ENCODE results near the gene UHMK1. TPM values are rescaled to one million over a fixed set of nuclear protein-coding genes. Genes with fewer than 3 reads are reported as not detected.

Gene UHMK1, protein sequence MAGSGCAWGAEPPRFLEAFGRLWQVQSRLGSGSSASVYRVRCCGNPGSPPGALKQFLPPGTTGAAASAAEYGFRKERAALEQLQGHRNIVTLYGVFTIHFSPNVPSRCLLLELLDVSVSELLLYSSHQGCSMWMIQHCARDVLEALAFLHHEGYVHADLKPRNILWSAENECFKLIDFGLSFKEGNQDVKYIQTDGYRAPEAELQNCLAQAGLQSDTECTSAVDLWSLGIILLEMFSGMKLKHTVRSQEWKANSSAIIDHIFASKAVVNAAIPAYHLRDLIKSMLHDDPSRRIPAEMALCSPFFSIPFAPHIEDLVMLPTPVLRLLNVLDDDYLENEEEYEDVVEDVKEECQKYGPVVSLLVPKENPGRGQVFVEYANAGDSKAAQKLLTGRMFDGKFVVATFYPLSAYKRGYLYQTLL
- 46.7 and 49.5 TPM in 2 replicates for total RNA-seq (2014; rRNA removed; shearing (Covaris generic))

DNA sequence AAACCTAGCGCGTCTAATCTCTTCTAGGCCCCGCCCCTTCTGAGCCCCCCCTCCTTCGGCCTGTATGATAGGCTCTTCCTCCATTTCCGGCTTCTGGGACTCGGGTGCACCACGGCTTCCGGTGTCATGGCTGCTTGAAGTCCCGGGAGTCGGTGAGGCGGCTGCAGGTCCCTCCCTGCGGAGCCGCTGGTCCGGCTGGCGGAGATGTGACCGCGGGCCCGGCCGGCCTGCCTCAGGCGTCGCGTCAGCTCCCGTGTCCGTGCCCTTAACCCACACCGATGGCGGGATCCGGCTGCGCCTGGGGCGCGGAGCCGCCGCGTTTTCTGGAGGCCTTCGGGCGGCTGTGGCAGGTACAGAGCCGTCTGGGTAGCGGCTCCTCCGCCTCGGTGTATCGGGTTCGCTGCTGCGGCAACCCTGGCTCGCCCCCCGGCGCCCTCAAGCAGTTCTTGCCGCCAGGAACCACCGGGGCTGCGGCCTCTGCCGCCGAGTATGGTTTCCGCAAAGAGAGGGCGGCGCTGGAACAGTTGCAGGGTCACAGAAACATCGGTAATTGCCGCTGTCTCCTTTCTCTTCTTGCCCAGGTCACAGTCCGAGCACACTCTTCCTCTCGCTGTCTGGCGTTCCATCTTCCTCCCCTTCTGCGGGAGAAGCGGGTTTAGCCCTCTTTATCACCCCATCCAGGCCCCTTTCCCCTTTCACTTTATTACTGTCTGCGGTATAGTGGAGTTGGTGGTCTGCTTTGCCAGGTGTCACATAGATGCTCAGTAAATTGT is at the start of gene UHMK1:
TSS of gene UHMK1 (plus strand) at position 96 of the 773 bp plus-strand sequence. CDS start at position 279, 183 bp downstream.

DNA sequence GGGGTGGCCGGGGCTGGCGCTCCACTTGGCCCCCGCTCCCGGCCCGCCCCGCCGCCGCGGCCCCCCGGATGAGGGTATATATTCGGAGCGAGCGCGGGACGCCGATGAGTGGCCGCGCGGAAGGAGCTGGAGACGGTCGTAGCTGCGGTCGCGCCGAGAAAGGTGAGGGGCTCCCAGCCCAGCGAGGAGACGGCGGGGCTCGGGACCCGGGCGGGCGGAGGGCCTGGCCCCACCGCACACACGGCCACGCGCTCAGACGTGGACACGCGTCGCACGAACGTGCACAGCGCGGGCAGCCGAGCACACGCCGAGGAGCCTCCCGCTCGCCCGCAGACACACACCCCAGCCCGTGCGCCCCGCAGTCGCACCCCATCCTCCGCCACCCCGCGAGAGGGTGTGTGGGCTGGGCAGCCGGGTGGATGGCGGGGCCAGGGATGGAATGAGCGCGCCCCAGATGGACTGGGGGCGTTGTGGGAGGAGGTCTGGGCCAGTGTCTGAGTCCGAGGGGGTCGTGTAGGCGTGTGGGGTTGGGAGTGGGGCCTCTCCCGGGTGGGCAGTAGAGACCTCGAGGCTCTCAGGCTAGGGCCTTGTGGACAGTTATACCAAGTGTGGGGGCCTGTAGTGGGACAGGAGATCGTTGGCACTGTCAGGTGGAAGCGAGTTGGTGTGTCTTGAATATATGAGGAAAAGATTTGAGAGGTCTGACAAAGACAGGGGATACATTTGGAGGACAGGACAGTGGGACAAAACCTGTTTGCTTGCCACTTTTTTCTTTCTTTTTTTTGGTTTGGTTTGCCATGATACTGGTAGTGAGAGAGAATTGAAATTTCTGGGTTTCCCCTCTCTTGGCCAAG is 64.2 kb downstream of the UHMK1 start, which contains the start of gene UAP1:
TSS of gene UAP1 (plus strand) at position 107 of the 854 bp plus-strand sequence. CDS start 4,347 bp downstream, outside the sequence.

Small RNAs within 50 kb of the gene (small RNA-seq; reads per million reads assigned to genes)
- gene UQCRBP2: not detected

Other genes with a start within 250 kb of the UHMK1 start
- gene SPATA46, start 121.0 kb upstream of the UHMK1 start, total RNA-seq (2014; rRNA removed; shearing (Covaris generic)): not detected in 2 replicates
- 5.3 and 5.6 TPM in 2 replicates for gene C1orf226, start 116.1 kb upstream of the UHMK1 start, total RNA-seq (2014; rRNA removed; shearing (Covaris generic))
- gene SH2D1B, start 85.7 kb upstream of the UHMK1 start, total RNA-seq (2014; rRNA removed; shearing (Covaris generic)): 3.0 TPM in 2 replicates
- gene UAP1, start 63.9 kb downstream of the UHMK1 start, total RNA-seq (2014; rRNA removed; shearing (Covaris generic)): 144 and 167 TPM in 2 replicates
- gene DDR2, start 134.6 kb downstream of the UHMK1 start, total RNA-seq (2014; rRNA removed; shearing (Covaris generic)): 93.6 and 102 TPM in 2 replicates